K562 (cell line): ENCODE data around the gene BCL2L13. TPM values are rescaled to one million over a fixed set of nuclear protein-coding genes. Genes with fewer than 3 reads are reported as not detected.
A peak's percentile ranks its signal among the peaks of the same experiment; 100 is the strongest.

Experiments used
- BDP1 ChIP-seq: IDR thresholded peaks from 3 replicates; pipeline ENCODE4 v1.6.1; 2011; ENCODE audit not compliant: insufficient read length, insufficient read depth
- CEBPZ ChIP-seq: fragments of 150-350 bp; IDR thresholded peaks from 2 replicates; pipeline ENCODE4 v1.6.1; 2014; ENCODE audit warnings: low read depth, mild to moderate bottlenecking, low read length, borderline replicate concordance
- CREB3L1 ChIP-seq: fragments of 450-650 bp; IDR thresholded peaks from 2 replicates; pipeline ENCODE4 v1.6.1; 2014; ENCODE audit warnings: low read depth, mild to moderate bottlenecking, moderate library complexity, borderline replicate concordance
- CREM ChIP-seq: IDR thresholded peaks from 2 replicates; pipeline ENCODE4 v1.6.1; 2014; ENCODE audit warnings: antibody characterized with exemption, low read depth
- E2F8 ChIP-seq: fragments of 450-650 bp; IDR thresholded peaks from 2 replicates; pipeline ENCODE4 v1.7.1; 2018; ENCODE audit warnings: mild to moderate bottlenecking, low read depth; ENCODE audit not compliant: partially characterized antibody
- FOXJ2 ChIP-seq: fragments of 200-800 bp; sonication (Bioruptor generic); IDR thresholded peaks from 2 replicates; pipeline ENCODE4 v1.6.1; 2016; ENCODE audit warnings: missing genetic modification characterization, missing compliant biosample characterization
- HDAC6 ChIP-seq: IDR thresholded peaks from 2 replicates; pipeline ENCODE4 v1.6.1; 2012; ENCODE audit warnings: low read depth, mild to moderate bottlenecking, control low read depth, inconsistent platforms, low read length, moderate library complexity
- MAFK ChIP-seq: IDR thresholded peaks from 2 replicates; pipeline ENCODE4 v1.6.1; 2011; ENCODE audit warnings: low read length, improper control_type of control experiment
- MCM5 ChIP-seq: fragments of 450-650 bp; IDR thresholded peaks from 2 replicates; pipeline ENCODE4 v1.6.1; 2016; ENCODE audit warnings: low read depth
- MCM7 ChIP-seq, 2 experiments: fragments of 450-650 bp; IDR thresholded peaks; 2 replicates each; pipeline ENCODE4 v1.6.1; 2016 to 2018
- MLX ChIP-seq, 2 experiments: fragments of 450-650 bp in 1 of 2; sonication (generic) in 1 of 2; formaldehyde crosslinking; conservative IDR thresholded peaks; 2 replicates each; pipeline versions ENCODE4 v1.4.0 to v1.8.1; 2020 to 2022; ENCODE audit warnings: mild to moderate bottlenecking in 1 of 2, missing genetic modification reagents in 1 of 2
- NFRKB ChIP-seq: fragments of 450-650 bp; IDR thresholded peaks from 2 replicates; pipeline ENCODE4 v1.6.1; 2016; ENCODE audit warnings: low read depth
- NRF1 ChIP-seq, 2 experiments: fragments of 450-650 bp; IDR thresholded peaks in 1 of 2; conservative IDR thresholded peaks in 1 of 2; 2 replicates each; pipeline ENCODE4 v1.6.1; 2014; ENCODE audit warnings: mild to moderate bottlenecking in 2 of 2
- POLR2H ChIP-seq: IDR thresholded peaks from 2 replicates; pipeline ENCODE4 v1.6.1; 2016; ENCODE audit warnings: missing genetic modification characterization, low read depth, mild to moderate bottlenecking, control low read depth, missing compliant biosample characterization, moderate library complexity
- RNF2 ChIP-seq: sonication (generic); IDR thresholded peaks from 2 replicates; pipeline ENCODE4 v1.6.1; 2016
- SMARCE1 ChIP-seq: fragments of 450-650 bp; IDR thresholded peaks from 2 replicates; pipeline ENCODE4 v1.7.1; 2016; ENCODE audit warnings: mild to moderate bottlenecking
- TBP ChIP-seq: optimal IDR thresholded peaks from 2 replicates; pipeline ENCODE3; 2011; ENCODE audit warnings: low read depth, low read length, improper control_type of control experiment
- ZBTB2 ChIP-seq: fragments of 450-650 bp; IDR thresholded peaks from 2 replicates; pipeline ENCODE4 v1.6.1; 2016; ENCODE audit warnings: antibody characterized with exemption
- ZNF184 ChIP-seq: sonication (generic); formaldehyde crosslinking; IDR thresholded peaks from 2 replicates; pipeline ENCODE4 v1.5.0; 2020; ENCODE audit warnings: missing genetic modification reagents
- polyA plus RNA-seq, 8 experiments: library from polyadenylated mRNA; depleted of rRNA in 4 of 8; stranded (reverse) in 5 of 8; unstranded in 3 of 8; fragments of >200 nt; fragmentation: Nextera tagmentation in 2 of 8; fragmentation: Illumina TruSeq in 1 of 8; extraction: Ambion mirVana in 2 of 8; extraction: Trizol in 1 of 8; gene quantifications; 2 replicates each; pipeline versions ENCODE4 v1.2.1 to v1.2.3, GENCODE V29; 2011 to 2014; ENCODE audit warnings: inconsistent platforms in 1 of 8, missing spikeins in 1 of 8
- total RNA-seq, 7 experiments: library from RNA; depleted of rRNA in 6 of 7; stranded (reverse); fragments of >200 nt in 6 of 7; fragmentation: Illumina TruSeq in 2 of 7; extraction: Trizol in 2 of 7; gene quantifications; 2 replicates each; pipeline versions ENCODE4 v1.2.1 to v1.2.3, GENCODE V29; 2011 to 2021; ENCODE audit warnings: low replicate concordance in 1 of 7

Gene BCL2L13
- total and polyA plus RNA-seq, 9 of the 15 experiments (the other 6 are each of a cell fraction or from before 2014, with no cell fraction given), result 41.5 to 63.4 (median 56.5) TPM

- peak; percentile 72 for TF ChIP-seq CREB3L1
- peak; percentile 97 for TF ChIP-seq POLR2H (tag)
- peak in 1 of 2 experiments; percentile 44; a peak in 1 of 4 replicates for TF ChIP-seq MLX (CRISPR knock-in tag; conservative IDR thresholded peaks at IDR 0.05)
- TF ChIP-seq RNF2, result peak; percentile 81
- no peak for TF ChIP-seq CEBPZ
- TF ChIP-seq CREM, result peak; percentile 95
- peak; percentile 78 for TF ChIP-seq E2F8
- TF ChIP-seq HDAC6, result no peak
- peak; percentile 35; the same call in 1 of the 2 replicates for TF ChIP-seq SMARCE1
- TF ChIP-seq MCM5, result no peak
- no peak for TF ChIP-seq MCM7 (IDR thresholded peaks at IDR 0.05)
- TF ChIP-seq NRF1 (conservative IDR thresholded peaks at IDR 0.05 in 1 of 2, IDR thresholded peaks at IDR 0.05 in 1 of 2), result peak; percentile 53 to 62
- no peak for TF ChIP-seq BDP1
- peak; percentile 95 for TF ChIP-seq NFRKB
- TF ChIP-seq MAFK, result no peak
- peak; percentile 97 for TF ChIP-seq TBP
- TF ChIP-seq ZNF184 (CRISPR knock-in tag), result no peak
- TF ChIP-seq ZBTB2, result peak; percentile 92
- TF ChIP-seq FOXJ2 (tag), result 0 out of 2 replicates have a peak, but pooled peaks have one; percentile 17
Observed at GRCh38 chr22:17638432-17639246, at the start of gene BCL2L13 (continued).
